Activated naive CD8-positive, alpha-beta T cell treated with anti-CD3 and anti-CD28 coated beads, Interleukin-2, amount 10 ng/mL, durations not matched to agents 7 days and 5 days (primary cell): ENCODE results near the gene SRSF4. TPM values are rescaled to one million over a fixed set of nuclear protein-coding genes. Genes with fewer than 3 reads are reported as not detected.
A peak's percentile ranks its signal among the peaks of the same experiment; 100 is the strongest.

ENCODE experiments used
- ATAC-seq: fragments of 150-1000 bp; cut with Tn5 transposase; one replicate; pipeline ENCODE4 v1.10.0; 2021; ENCODE audit warnings: low read depth, moderate library complexity
- POLR2A ChIA-PET: fragments of 350-600 bp; sonication (Branson Sonifier 250); formaldehyde crosslinking; loops from one replicate; lab custom pipeline; 2021; ENCODE audit warnings: antibody characterized with exemption; lab: Charles Lee
- DNase-seq: peaks from one replicate; pipeline ENCODE4 v3.0.0; 2021
- H3K27ac Mint-ChIP-seq: one replicate; pipeline ENCODE4 v1.8.0; 2022; ENCODE audit warnings: mild to moderate bottlenecking, mixed read lengths
- H3K27me3 Mint-ChIP-seq: one replicate; pipeline ENCODE4 v1.8.0; 2022; ENCODE audit warnings: mild to moderate bottlenecking, moderate library complexity, mixed read lengths
- H3K36me3 Mint-ChIP-seq: one replicate; pipeline ENCODE4 v1.8.0; 2021; ENCODE audit warnings: mild to moderate bottlenecking, mixed read lengths
- H3K4me1 Mint-ChIP-seq: one replicate; pipeline ENCODE4 v1.8.0; 2021; ENCODE audit warnings: mixed read lengths
- H3K4me3 Mint-ChIP-seq: one replicate; pipeline ENCODE4 v1.8.0; 2022; ENCODE audit warnings: mild to moderate bottlenecking, moderate library complexity, mixed read lengths
- H3K9me3 Mint-ChIP-seq: one replicate; pipeline ENCODE4 v1.8.0; 2021; ENCODE audit warnings: mixed read lengths
- total RNA-seq, 2 experiments: library from RNA; stranded (reverse); gene quantifications; one replicate each; pipeline ENCODE4 v1.2.3, GENCODE V29; 2021

The SRSF4 gene
- total RNA-seq, 2 experiments from 2014 or later = 119 to 129 TPM

DNA sequence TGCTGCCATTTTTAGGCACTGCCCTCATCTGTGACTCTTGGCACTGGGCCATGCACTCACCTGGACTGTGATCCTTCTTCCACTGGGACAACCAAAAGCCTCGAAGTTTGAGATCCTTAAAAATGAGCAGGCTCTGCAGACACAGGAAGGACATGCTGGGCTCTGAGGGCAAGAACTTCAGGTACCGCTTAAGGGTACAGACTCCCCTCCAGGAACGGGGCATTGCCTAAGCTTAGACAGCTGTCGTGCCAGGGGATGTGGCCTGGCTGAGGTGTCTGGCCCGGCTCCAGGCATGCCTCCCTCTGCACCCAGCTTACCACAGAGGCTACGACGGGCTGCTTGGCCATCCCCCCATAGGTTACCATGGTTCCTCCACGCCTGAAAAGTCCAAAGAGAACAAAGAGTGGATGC is 14.2 kb upstream of the SRSF4 start:
- ATAC-seq (no peak), DNase-seq (peak; percentile 25)
- H3K4me1 Mint-ChIP-seq = peaks cover 2% of the 10 kb centered on the region
- H3K27me3 Mint-ChIP-seq = no peaks in the 10 kb centered on the region
- POLR2A ChIA-PET = interaction anchor here (2.9 kb wide), 1 partner anchor 14 kb away, joined by 18 read pairs; the partner anchor contains the start of gene SRSF4
- H3K27ac Mint-ChIP-seq = no peak overlapping the region
- no peak overlapping the region for H3K4me3 Mint-ChIP-seq
- H3K36me3 Mint-ChIP-seq = no peaks in the 10 kb centered on the region
- H3K9me3 Mint-ChIP-seq = no peaks in the 10 kb centered on the region

DNA sequence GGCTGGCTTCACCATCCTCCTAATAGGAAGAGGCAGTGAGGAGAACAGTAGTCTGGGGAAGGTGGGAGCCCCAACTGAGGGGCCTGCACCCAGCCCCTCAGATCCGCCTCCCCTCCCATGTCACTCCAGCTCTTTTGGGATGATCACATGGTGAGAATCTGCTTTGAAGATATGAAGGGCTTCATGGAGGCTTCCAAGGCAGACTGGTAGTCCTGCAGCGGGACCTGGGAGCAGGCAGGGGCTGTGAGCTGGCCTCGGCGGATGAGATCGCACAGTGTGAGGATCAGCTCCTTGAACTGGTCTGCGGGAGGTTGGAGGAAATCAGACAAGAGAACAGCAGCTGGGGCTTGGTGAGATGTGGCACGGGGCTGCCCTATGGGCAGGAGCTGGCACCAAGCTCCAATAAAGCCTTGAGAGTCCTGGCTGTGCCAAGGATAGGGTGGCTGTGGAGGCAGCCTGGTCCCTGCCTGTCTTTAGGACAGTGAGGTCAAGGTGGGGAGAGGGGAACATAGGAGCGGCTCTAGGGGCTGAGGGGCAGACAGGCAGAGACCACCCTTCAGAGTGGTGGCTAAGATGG is 12.3 kb upstream of the SRSF4 start:
- H3K36me3 Mint-ChIP-seq = no peaks in the 10 kb centered on the region
- POLR2A ChIA-PET = interaction anchor here (2.3 kb wide), 1 partner anchor 13 kb away, joined by 7 read pairs; the partner anchor contains the start of gene SRSF4
- no peak for ATAC-seq
- H3K4me3 Mint-ChIP-seq = no peak overlapping the region
- DNase-seq = peak; percentile 15
- H3K9me3 Mint-ChIP-seq = no peaks in the 10 kb centered on the region
- H3K27me3 Mint-ChIP-seq = no peaks in the 10 kb centered on the region
- H3K27ac Mint-ChIP-seq = no peak overlapping the region
- peaks cover 2% of the 10 kb centered on the region for H3K4me1 Mint-ChIP-seq

- Mint-ChIP-seq H3K9me3 (no peaks in the 10 kb centered on the region), H3K36me3 (no peaks in the 10 kb centered on the region), H3K27ac (no peak overlapping the region), H3K4me1 (no peaks in the 10 kb centered on the region), H3K4me3 (no peak overlapping the region), H3K27me3 (no peaks in the 10 kb centered on the region)
- POLR2A ChIA-PET = interaction anchor here (0.5 to 0.9 kb wide), 2 partner anchors 9 to 16 kb away, joined by 3 read pairs; partner anchors contain the start of gene SRSF4
- no peak for ATAC-seq
- DNase-seq = no peak
Measured at GRCh38 chr1:29190718-29191117, 9.0 kb upstream of the SRSF4 start.

- no peak overlapping the region for H3K27ac Mint-ChIP-seq
- no peak for DNase-seq
- H3K4me3 Mint-ChIP-seq = no peak overlapping the region
- no peak for ATAC-seq
- H3K9me3 Mint-ChIP-seq = no peaks in the 10 kb centered on the region
- no peaks in the 10 kb centered on the region for H3K27me3 Mint-ChIP-seq
- POLR2A ChIA-PET = no interaction called here
- H3K36me3 Mint-ChIP-seq = no peaks in the 10 kb centered on the region
- H3K4me1 Mint-ChIP-seq = peaks cover 12% of the 10 kb centered on the region
Measured at GRCh38 chr1:29186707-29187106, 5.0 kb upstream of the SRSF4 start.

- ATAC-seq = no peak
- H3K4me3 Mint-ChIP-seq = no peak overlapping the region
- H3K4me1 Mint-ChIP-seq = peaks cover 12% of the 10 kb centered on the region
- DNase-seq = no peak
- H3K9me3 Mint-ChIP-seq = no peaks in the 10 kb centered on the region
- H3K36me3 Mint-ChIP-seq = no peaks in the 10 kb centered on the region
- POLR2A ChIA-PET = no interaction called here
- H3K27ac Mint-ChIP-seq = no peak overlapping the region
- no peaks in the 10 kb centered on the region for H3K27me3 Mint-ChIP-seq
Measured at GRCh38 chr1:29186252-29186651, 4.6 kb upstream of the SRSF4 start.

GRCh38 chr1:29183287-29183686 is 1.6 kb upstream of the SRSF4 start:
- POLR2A ChIA-PET = interaction anchor here (0.6 to 0.7 kb wide), 2 partner anchors 277 to 329 kb away, joined by 3 to 4 read pairs; no protein-coding TSS in a partner anchor
- ATAC-seq (no peak), DNase-seq (no peak)
- Mint-ChIP-seq H3K9me3 (no peaks in the 10 kb centered on the region), H3K4me1 (peaks cover 33% of the 10 kb centered on the region), H3K36me3 (peaks cover 18% of the 10 kb centered on the region), H3K4me3 (peak overlapping the region; percentile 35), H3K27me3 (no peaks in the 10 kb centered on the region), H3K27ac (no peak overlapping the region)

- Mint-ChIP-seq H3K27me3 (no peaks in the 10 kb centered on the region), H3K4me3 (peak overlapping the region; percentile 95), H3K36me3 (peaks cover 35% of the 10 kb centered on the region), H3K4me1 (peaks cover 50% of the 10 kb centered on the region), H3K9me3 (no peaks in the 10 kb centered on the region), H3K27ac (peak overlapping the region; percentile 96)
- POLR2A ChIA-PET = interaction anchor here (0.6 to 4.0 kb wide), 23 partner anchors 10 to 1408 kb away, joined by 3 to 45 read pairs (median 7); partner anchors contain the start of genes EPB41, GMEB1, RNU11 and STX12
- ATAC-seq = no peak
- no peak for DNase-seq
Measured at GRCh38 chr1:29180497-29181412, 945 bp downstream of the SRSF4 start.

DNA sequence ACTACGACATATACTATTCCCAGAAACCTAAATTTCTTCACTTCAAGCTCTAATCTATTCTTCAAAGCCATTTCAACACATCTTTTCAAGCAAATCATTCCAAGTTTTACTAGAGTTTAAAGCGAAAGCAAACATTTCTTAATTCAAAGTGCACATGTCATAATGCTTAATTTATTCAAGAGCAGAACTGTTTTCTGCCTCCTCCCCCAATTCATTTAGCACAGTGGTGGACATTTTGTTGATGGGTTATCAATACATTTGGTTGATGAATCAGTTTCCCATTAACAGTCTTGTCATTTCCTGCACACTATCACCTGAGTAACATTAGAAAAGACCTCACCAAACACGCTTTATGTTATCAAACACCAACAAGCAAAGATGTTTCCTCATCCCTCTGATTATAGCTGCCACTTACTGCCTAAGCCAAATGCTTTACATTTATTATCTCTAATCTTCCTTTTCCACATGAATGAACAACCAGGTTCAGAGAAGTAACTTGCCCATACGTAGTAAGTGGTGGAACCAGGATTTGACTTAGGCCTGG is 2.0 kb downstream of the SRSF4 start:
- Mint-ChIP-seq H3K27ac (peak overlapping the region; percentile 96), H3K36me3 (peaks cover 35% of the 10 kb centered on the region), H3K27me3 (no peaks in the 10 kb centered on the region), H3K9me3 (no peaks in the 10 kb centered on the region), H3K4me3 (peak overlapping the region; percentile 95), H3K4me1 (peaks cover 50% of the 10 kb centered on the region)
- no peak for DNase-seq
- ATAC-seq = no peak
- POLR2A ChIA-PET = interaction anchor here (1.3 to 4.0 kb wide), 3 partner anchors 13 to 531 kb away, joined by 3 to 25 read pairs (median 18); no protein-coding TSS in a partner anchor

DNA sequence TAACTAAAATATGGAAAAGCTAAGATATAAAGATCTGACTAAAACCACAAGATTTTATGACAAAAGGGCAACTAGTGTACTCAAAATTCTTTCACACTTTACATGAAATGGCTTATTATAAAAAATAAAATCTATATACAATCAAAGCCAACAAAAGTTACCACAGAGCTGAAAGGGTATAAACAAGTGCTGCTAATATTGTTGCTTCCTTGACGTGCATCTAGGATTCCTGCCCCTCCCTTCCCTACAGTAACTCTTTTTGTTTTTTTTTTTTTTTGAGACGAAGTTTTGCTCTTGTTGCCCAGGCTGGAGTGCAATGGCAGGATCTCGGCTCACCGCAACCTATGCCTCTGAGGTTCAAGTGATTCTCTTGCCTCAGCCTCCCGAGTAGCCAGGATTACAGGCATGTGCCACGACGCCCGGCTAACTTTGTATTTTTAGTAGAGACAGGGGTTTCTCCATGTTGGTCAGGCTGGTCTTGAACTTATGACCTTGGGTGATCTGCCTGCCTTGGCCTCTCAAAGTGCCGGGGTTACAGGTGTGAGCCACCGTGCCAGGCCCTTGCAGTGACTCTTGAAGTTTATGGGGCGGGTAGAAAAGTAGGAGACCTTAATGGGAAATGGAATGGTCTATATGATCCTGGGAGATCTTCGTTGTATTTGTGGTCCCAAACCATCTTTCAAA is 4.5 kb downstream of the SRSF4 start:
- Mint-ChIP-seq H3K9me3 (peaks cover 2% of the 10 kb centered on the region), H3K4me3 (peak overlapping the region; percentile 12), H3K27me3 (no peaks in the 10 kb centered on the region), H3K4me1 (peaks cover 51% of the 10 kb centered on the region), H3K36me3 (peaks cover 47% of the 10 kb centered on the region), H3K27ac (peak overlapping the region; percentile 32)
- ATAC-seq = no peak
- no peak for DNase-seq
- POLR2A ChIA-PET = interaction anchor here (1.0 kb wide), 1 partner anchor 11 kb away, joined by 3 read pairs; no protein-coding TSS in a partner anchor

- Mint-ChIP-seq H3K9me3 (peaks cover 2% of the 10 kb centered on the region), H3K4me1 (peaks cover 52% of the 10 kb centered on the region), H3K27me3 (no peaks in the 10 kb centered on the region), H3K27ac (no peak overlapping the region), H3K4me3 (no peak overlapping the region), H3K36me3 (peaks cover 50% of the 10 kb centered on the region)
- POLR2A ChIA-PET = interaction anchor here (1.0 kb wide), 1 partner anchor 10 kb away, joined by 3 read pairs; no protein-coding TSS in a partner anchor
- DNase-seq (no peak), ATAC-seq (no peak)
Measured at GRCh38 chr1:29176576-29176975, 5.1 kb downstream of the SRSF4 start.

DNA sequence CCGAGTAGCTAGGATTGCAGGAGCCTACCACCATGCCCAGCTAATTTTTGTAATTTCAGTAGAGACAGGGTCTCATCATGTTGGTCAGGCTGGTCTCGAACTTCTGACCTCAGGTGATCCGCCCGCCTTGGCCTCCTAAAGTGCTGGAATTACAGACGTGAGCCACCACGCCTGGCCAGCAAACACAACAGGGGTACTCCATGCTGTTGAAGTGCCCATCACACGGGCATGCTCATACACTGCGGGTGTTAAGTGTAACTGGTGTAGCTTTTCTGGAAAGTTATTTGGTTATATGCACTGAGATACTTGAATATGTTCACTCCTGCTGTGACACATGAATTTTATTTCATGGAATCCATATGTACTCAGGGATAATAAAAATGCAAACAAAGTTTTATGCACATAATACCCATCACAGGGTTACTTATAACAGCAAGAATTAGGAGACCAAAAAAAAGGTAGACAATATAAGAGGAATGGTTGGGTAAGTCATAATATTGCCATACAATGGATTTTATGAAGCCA is 9.2 kb downstream of the SRSF4 start:
- no peak overlapping the region for H3K27ac Mint-ChIP-seq
- POLR2A ChIA-PET = interaction anchor here (4.0 kb wide), 1 partner anchor 9 kb away, joined by 45 read pairs; the partner anchor contains the start of gene SRSF4

DNA sequence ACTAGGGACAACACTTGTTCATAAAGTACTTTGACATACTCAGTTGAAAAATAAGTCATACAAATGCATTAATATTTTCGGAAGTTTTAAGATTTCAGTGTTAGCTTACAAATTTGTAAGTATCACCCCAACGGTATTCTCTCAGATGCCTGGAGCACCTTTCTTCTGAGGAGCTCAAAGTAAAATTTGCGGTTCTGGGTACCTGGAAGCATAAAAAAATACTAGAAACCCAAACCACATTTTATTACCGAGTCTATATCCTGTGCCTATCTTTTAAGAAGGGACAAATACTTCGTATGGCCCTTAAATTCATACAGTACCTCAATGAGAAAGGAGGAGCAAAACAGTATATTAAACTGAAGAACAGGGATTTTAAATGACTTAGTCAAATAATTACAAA is 10.2 kb downstream of the SRSF4 start:
- ATAC-seq = peak; percentile 85
- H3K4me3 Mint-ChIP-seq = peak overlapping the region; percentile 76

More for the DNA sequence above, 9.2 kb downstream of the SRSF4 start:
- H3K9me3 Mint-ChIP-seq = peaks cover 2% of the 10 kb centered on the region
- no peaks in the 10 kb centered on the region for H3K27me3 Mint-ChIP-seq
- H3K4me1 Mint-ChIP-seq = peaks cover 54% of the 10 kb centered on the region
- no peak for ATAC-seq
- H3K36me3 Mint-ChIP-seq = peaks cover 44% of the 10 kb centered on the region
- H3K4me3 Mint-ChIP-seq = peak overlapping the region; percentile 35
- DNase-seq = no peak

More for the DNA sequence above, 10.2 kb downstream of the SRSF4 start:
- peaks cover 39% of the 10 kb centered on the region for H3K36me3 Mint-ChIP-seq
- POLR2A ChIA-PET = interaction anchor here (0.7 to 4.0 kb wide), 4 partner anchors 10 to 529 kb away, joined by 3 to 45 read pairs (median 3); partner anchors contain the start of genes EPB41, SRSF4, TAF12 and YTHDF2
- peaks cover 54% of the 10 kb centered on the region for H3K4me1 Mint-ChIP-seq
- no peak for DNase-seq
- peak overlapping the region; percentile 32 for H3K27ac Mint-ChIP-seq
- H3K9me3 Mint-ChIP-seq = peaks cover 2% of the 10 kb centered on the region
- H3K27me3 Mint-ChIP-seq = no peaks in the 10 kb centered on the region
